SK-N-SH treated with all-trans-retinoic acid at 6 μM for 48 hours (cell line): ENCODE data around the gene UNC119B.

ENCODE experiments used
- ATAC-seq: fragments of 200-7000 bp; cut with Tn5 transposase; 3 replicates; pipeline ENCODE4 v1.9.1; 2020; ENCODE audit warnings: mild to moderate bottlenecking, moderate library complexity
- ESRRG ChIP-seq: fragments of 250-450 bp; sonication (Bioruptor Pico); IDR thresholded peaks from 2 replicates; pipeline ENCODE4 v1.6.1; 2021; ENCODE audit warnings: mild to moderate bottlenecking
- GLIS3 ChIP-seq: fragments of 250-450 bp; sonication (Bioruptor Pico); IDR thresholded peaks from 2 replicates; pipeline ENCODE4 v1.5.0; 2020; ENCODE audit warnings: mild to moderate bottlenecking, moderate library complexity
- PATZ1 ChIP-seq: fragments of 250-450 bp; sonication (Bioruptor Pico); IDR thresholded peaks from 2 replicates; pipeline ENCODE4 v1.8.0; 2020; ENCODE audit warnings: mild to moderate bottlenecking, moderate library complexity, borderline replicate concordance
- PPARA ChIP-seq: fragments of 250-450 bp; sonication (Bioruptor Pico); IDR thresholded peaks from 2 replicates; pipeline ENCODE4 v1.5.0; 2020; ENCODE audit warnings: mild to moderate bottlenecking, borderline replicate concordance
- RARB ChIP-seq: fragments of 250-450 bp; sonication (Bioruptor Pico); IDR thresholded peaks from 2 replicates; pipeline ENCODE4 v1.8.0; 2021; ENCODE audit warnings: mild to moderate bottlenecking, moderate library complexity
- SNAI2 ChIP-seq: fragments of 250-450 bp; sonication (Bioruptor Pico); IDR thresholded peaks from 2 replicates; pipeline ENCODE4 v1.5.0; 2020; ENCODE audit warnings: mild to moderate bottlenecking, moderate library complexity
- TCF4 ChIP-seq: fragments of 250-450 bp; sonication (Bioruptor Pico); IDR thresholded peaks from 2 replicates; pipeline ENCODE4 v1.8.0; 2021; ENCODE audit warnings: mild to moderate bottlenecking, moderate library complexity, borderline replicate concordance
- TSHZ2 ChIP-seq: fragments of 250-450 bp; sonication (Bioruptor Pico); IDR thresholded peaks from 2 replicates; pipeline ENCODE4 v1.5.0; 2020; ENCODE audit warnings: mild to moderate bottlenecking, moderate library complexity
- ZC3H10 ChIP-seq: fragments of 250-450 bp; sonication (Bioruptor Pico); IDR thresholded peaks from 2 replicates; pipeline ENCODE4 v1.5.1; 2021; ENCODE audit warnings: mild to moderate bottlenecking, moderate library complexity
- ZFP3 ChIP-seq: fragments of 250-450 bp; sonication (Bioruptor Pico); IDR thresholded peaks from 2 replicates; pipeline ENCODE4 v1.5.0; 2020; ENCODE audit warnings: mild to moderate bottlenecking, moderate library complexity
- ZNF565 ChIP-seq: fragments of 450-650 bp; formaldehyde crosslinking; conservative IDR thresholded peaks from 2 replicates; pipeline ENCODE4 v1.5.0; 2020; ENCODE audit warnings: low read depth, mild to moderate bottlenecking, moderate library complexity
- ZNF70 ChIP-seq: fragments of 450-650 bp; formaldehyde crosslinking; IDR thresholded peaks from 2 replicates; pipeline ENCODE4 v1.5.0; 2020; ENCODE audit warnings: mild to moderate bottlenecking, moderate library complexity
- ZNF8 ChIP-seq: fragments of 450-650 bp; formaldehyde crosslinking; IDR thresholded peaks from 2 replicates; pipeline ENCODE4 v1.5.0; 2020; ENCODE audit warnings: mild to moderate bottlenecking, moderate library complexity
- TF ChIP-seq, protein P1 (sequence below): fragments of 250-450 bp; sonication (Bioruptor Pico); IDR thresholded peaks from 2 replicates; pipeline ENCODE4 v1.5.1; 2020; ENCODE audit warnings: low read depth, mild to moderate bottlenecking, moderate library complexity
- TF ChIP-seq, protein P2 (sequence below): fragments of 250-450 bp; sonication (Bioruptor Pico); IDR thresholded peaks from 2 replicates; pipeline ENCODE4 v1.5.1; 2021; ENCODE audit warnings: mild to moderate bottlenecking, moderate library complexity

The UNC119B gene

GRCh38 chr12:120739821-120740613 is 29.8 kb downstream of the UNC119B start:
- no peak for ATAC-seq
- TF ChIP-seq, protein P1, sequence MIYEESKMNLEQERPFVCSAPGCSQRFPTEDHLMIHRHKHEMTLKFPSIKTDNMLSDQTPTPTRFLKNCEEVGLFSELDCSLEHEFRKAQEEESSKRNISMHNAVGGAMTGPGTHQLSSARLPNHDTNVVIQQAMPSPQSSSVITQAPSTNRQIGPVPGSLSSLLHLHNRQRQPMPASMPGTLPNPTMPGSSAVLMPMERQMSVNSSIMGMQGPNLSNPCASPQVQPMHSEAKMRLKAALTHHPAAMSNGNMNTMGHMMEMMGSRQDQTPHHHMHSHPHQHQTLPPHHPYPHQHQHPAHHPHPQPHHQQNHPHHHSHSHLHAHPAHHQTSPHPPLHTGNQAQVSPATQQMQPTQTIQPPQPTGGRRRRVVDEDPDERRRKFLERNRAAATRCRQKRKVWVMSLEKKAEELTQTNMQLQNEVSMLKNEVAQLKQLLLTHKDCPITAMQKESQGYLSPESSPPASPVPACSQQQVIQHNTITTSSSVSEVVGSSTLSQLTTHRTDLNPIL (CRISPR knock-in tag) = no peak
- TF ChIP-seq ZNF8 (CRISPR knock-in tag) = no peak
- TF ChIP-seq, protein P2, sequence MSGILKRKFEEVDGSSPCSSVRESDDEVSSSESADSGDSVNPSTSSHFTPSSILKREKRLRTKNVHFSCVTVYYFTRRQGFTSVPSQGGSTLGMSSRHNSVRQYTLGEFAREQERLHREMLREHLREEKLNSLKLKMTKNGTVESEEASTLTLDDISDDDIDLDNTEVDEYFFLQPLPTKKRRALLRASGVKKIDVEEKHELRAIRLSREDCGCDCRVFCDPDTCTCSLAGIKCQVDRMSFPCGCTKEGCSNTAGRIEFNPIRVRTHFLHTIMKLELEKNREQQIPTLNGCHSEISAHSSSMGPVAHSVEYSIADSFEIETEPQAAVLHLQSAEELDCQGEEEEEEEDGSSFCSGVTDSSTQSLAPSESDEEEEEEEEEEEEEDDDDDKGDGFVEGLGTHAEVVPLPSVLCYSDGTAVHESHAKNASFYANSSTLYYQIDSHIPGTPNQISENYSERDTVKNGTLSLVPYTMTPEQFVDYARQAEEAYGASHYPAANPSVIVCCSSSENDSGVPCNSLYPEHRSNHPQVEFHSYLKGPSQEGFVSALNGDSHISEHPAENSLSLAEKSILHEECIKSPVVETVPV = no peak
- no peak for TF ChIP-seq ZNF70 (CRISPR knock-in tag)
- no peak for TF ChIP-seq TSHZ2 (CRISPR knock-in tag)

- no peak for ATAC-seq
- TF ChIP-seq ZC3H10 (CRISPR knock-in tag) = no peak
- TF ChIP-seq RARB (CRISPR knock-in tag) = no peak
- TF ChIP-seq ZFP3 (CRISPR knock-in tag) = no peak
Observed at GRCh38 chr12:120740871-120741270, 30.6 kb downstream of the UNC119B start.

DNA sequence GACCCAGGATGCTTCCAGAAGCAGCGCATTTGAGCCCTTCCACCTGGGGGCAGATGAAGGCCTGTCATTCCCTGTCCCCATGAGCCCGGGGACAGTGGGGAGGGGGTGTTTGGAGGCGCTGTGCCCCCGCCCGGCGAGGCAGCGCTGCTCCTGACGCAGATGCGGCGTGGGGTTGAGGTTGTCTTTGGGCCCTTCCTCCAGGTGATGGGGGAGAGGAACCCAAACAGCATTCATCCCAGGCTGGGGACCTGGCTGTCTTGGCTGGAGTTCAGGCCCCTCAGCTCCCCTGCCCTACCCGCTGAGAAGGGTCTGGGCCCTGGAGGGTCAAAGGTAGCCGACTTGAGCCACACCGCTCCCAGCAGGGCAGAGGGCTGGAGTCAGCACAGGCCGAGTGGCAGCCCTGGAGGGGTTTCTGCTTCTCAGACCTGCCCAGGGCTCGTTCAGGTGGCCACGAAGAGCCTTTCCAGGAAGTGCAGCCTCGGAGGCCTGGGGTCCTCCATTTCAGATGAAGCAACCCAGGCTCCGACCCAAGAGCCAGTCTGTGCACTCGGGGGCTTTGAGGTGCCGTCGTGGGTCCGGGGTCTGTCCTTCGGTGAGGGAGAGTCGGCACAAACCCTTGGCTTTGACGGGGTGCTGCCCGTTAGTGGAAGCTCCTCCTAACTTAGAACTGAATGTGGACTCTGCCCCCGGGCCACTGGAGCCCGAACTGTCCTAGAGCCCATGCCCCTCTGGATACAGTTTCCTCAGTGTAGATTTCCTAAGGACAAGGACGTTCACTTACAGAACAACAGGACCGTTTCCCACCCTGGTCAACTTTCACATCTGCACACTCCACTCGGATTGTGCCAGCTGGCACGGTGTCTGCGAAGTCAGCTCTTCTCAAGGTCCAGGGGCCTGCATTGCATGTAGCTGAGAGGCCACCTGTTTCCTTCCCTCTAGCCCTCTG is 31.5 kb downstream of the UNC119B start:
- no peak for ATAC-seq

More for the DNA sequence above, 31.5 kb downstream of the UNC119B start:
- TF ChIP-seq ESRRG (CRISPR knock-in tag) (no peak), SNAI2 (CRISPR knock-in tag) (no peak), ZNF565 (no peak), PATZ1 (CRISPR knock-in tag) (no peak), GLIS3 (CRISPR knock-in tag) (no peak), ZC3H10 (CRISPR knock-in tag) (no peak), TCF4 (CRISPR knock-in tag) (no peak), TSHZ2 (CRISPR knock-in tag) (no peak), PPARA (CRISPR knock-in tag) (no peak)
